ENCODE measurements around the gene CCDC87.
A peak's percentile ranks its signal among the peaks of the same experiment; 100 is the strongest.
"Not testable (repeated sequence)": the region's sequence is repeated elsewhere in the genome, so short reads cannot be mapped to it uniquely, and the experiment has no call there.

The CCDC87 gene

GRCh38 chr11:66600631-66601233 lies 7.9 kb upstream of the CCDC87 start:
- H3K9me3 ChIP-seq (ENCODE audit: control insufficient read depth, insufficient read depth, low read length), result no peaks in the 10 kb centered on the region; the same call in 1 of the 2 replicates
- no peak overlapping the region for H3K9ac ChIP-seq (ENCODE audit: low read depth, low read length)
- H3K36me3 ChIP-seq (ENCODE audit: insufficient read depth, low read length), result peaks cover 3% of the 10 kb centered on the region
- no peaks in the 10 kb centered on the region for H3K4me1 ChIP-seq (ENCODE audit: insufficient read depth, low read length)

GRCh38 chr11:66600219-66600618 lies 7.4 kb upstream of the CCDC87 start:
- Histone ChIP-seq H3K4me1 (ENCODE audit: insufficient read depth, low read length) (no peaks in the 10 kb centered on the region), H3K36me3 (ENCODE audit: insufficient read depth, low read length) (peaks cover 3% of the 10 kb centered on the region)

GRCh38 chr11:66598993-66599392 lies 6.1 kb upstream of the CCDC87 start:
- H3K4me1 ChIP-seq (ENCODE audit: insufficient read depth, low read length), result no peaks in the 10 kb centered on the region
- H3K36me3 ChIP-seq (ENCODE audit: insufficient read depth, low read length), result peaks cover 3% of the 10 kb centered on the region; the same call in 1 of the 2 replicates
- H3K9me3 ChIP-seq (ENCODE audit: control insufficient read depth, insufficient read depth, low read length), result no peaks in the 10 kb centered on the region; the same call in 1 of the 2 replicates
- no peak overlapping the region for H3K9ac ChIP-seq (ENCODE audit: low read depth, low read length)

More at GRCh38 chr11:66600219-66600618, 7.4 kb upstream of the CCDC87 start:
- Histone ChIP-seq H3K9me3 (ENCODE audit: control insufficient read depth, insufficient read depth, low read length) (no peaks in the 10 kb centered on the region; the same call in 1 of the 2 replicates), H3K9ac (ENCODE audit: low read depth, low read length) (no peak overlapping the region)

- no peak overlapping the region for H3K9ac ChIP-seq (ENCODE audit: low read depth, low read length)
- H3K4me1 ChIP-seq (ENCODE audit: insufficient read depth, low read length), result no peaks in the 10 kb centered on the region
Measured at GRCh38 chr11:66595245-66595904, 2.5 kb upstream of the CCDC87 start.

GRCh38 chr11:66593650-66594049 lies 787 bp upstream of the CCDC87 start:
- peak overlapping the region; percentile 71 for H3K9ac ChIP-seq (ENCODE audit: low read depth, low read length)
- no peaks in the 10 kb centered on the region; the same call in 1 of the 2 replicates for H3K9me3 ChIP-seq (ENCODE audit: control insufficient read depth, insufficient read depth, low read length)
- no peaks in the 10 kb centered on the region for H3K36me3 ChIP-seq (ENCODE audit: insufficient read depth, low read length)
- no peaks in the 10 kb centered on the region for H3K4me1 ChIP-seq (ENCODE audit: insufficient read depth, low read length)

More at GRCh38 chr11:66595245-66595904, 2.5 kb upstream of the CCDC87 start:
- Histone ChIP-seq H3K36me3 (ENCODE audit: insufficient read depth, low read length) (no peaks in the 10 kb centered on the region; the same call in 1 of the 2 replicates), H3K9me3 (ENCODE audit: control insufficient read depth, insufficient read depth, low read length) (no peaks in the 10 kb centered on the region)

- no peaks in the 10 kb centered on the region for H3K4me1 ChIP-seq (ENCODE audit: insufficient read depth, low read length)
- H3K36me3 ChIP-seq (ENCODE audit: insufficient read depth, low read length), result no peaks in the 10 kb centered on the region
- H3K9me3 ChIP-seq (ENCODE audit: control insufficient read depth, insufficient read depth, low read length), result no peaks in the 10 kb centered on the region; the same call in 1 of the 2 replicates
- H3K9ac ChIP-seq (ENCODE audit: low read depth, low read length), result peak overlapping the region; percentile 71
Measured at GRCh38 chr11:66593303-66593635, 406 bp upstream of the CCDC87 start.

GRCh38 chr11:66591175-66591574 lies 1.7 kb downstream of the CCDC87 start:
- Histone ChIP-seq H3K9me3 (ENCODE audit: control insufficient read depth, insufficient read depth, low read length) (no peaks in the 10 kb centered on the region; the same call in 1 of the 2 replicates), H3K4me1 (ENCODE audit: insufficient read depth, low read length) (no peaks in the 10 kb centered on the region), H3K36me3 (ENCODE audit: insufficient read depth, low read length) (no peaks in the 10 kb centered on the region), H3K9ac (ENCODE audit: low read depth, low read length) (no peak overlapping the region)

GRCh38 chr11:66589996-66590675 lies 2.7 kb downstream of the CCDC87 start:
- Histone ChIP-seq H3K9me3 (ENCODE audit: control insufficient read depth, insufficient read depth, low read length) (no peaks in the 10 kb centered on the region; the same call in 1 of the 2 replicates), H3K4me1 (ENCODE audit: insufficient read depth, low read length) (no peaks in the 10 kb centered on the region), H3K36me3 (ENCODE audit: insufficient read depth, low read length) (no peaks in the 10 kb centered on the region), H3K9ac (ENCODE audit: low read depth, low read length) (no peak overlapping the region)

- H3K36me3 ChIP-seq (ENCODE audit: insufficient read depth, low read length); H3K4me1 ChIP-seq (ENCODE audit: insufficient read depth, low read length); H3K9me3 ChIP-seq (ENCODE audit: control insufficient read depth, insufficient read depth, low read length); H3K9ac ChIP-seq (ENCODE audit: low read depth, low read length): not testable (repeated sequence)
Measured at GRCh38 chr11:66589315-66589714, 3.5 kb downstream of the CCDC87 start.

GRCh38 chr11:66586136-66586535 lies 6.7 kb downstream of the CCDC87 start:
- Histone ChIP-seq H3K9ac (ENCODE audit: low read depth, low read length) (no peak overlapping the region), H3K36me3 (ENCODE audit: insufficient read depth, low read length) (no peaks in the 10 kb centered on the region), H3K9me3 (ENCODE audit: control insufficient read depth, insufficient read depth, low read length) (peaks cover 2% of the 10 kb centered on the region; the same call in 1 of the 2 replicates)

GRCh38 chr11:66585447-66585846 lies 7.4 kb downstream of the CCDC87 start:
- not testable (repeated sequence) for H3K9me3 ChIP-seq (ENCODE audit: control insufficient read depth, insufficient read depth, low read length); H3K4me1 ChIP-seq (ENCODE audit: insufficient read depth, low read length); H3K36me3 ChIP-seq (ENCODE audit: insufficient read depth, low read length); H3K9ac ChIP-seq (ENCODE audit: low read depth, low read length)

More at GRCh38 chr11:66586136-66586535, 6.7 kb downstream of the CCDC87 start:
- no peaks in the 10 kb centered on the region for H3K4me1 ChIP-seq (ENCODE audit: insufficient read depth, low read length)

- H3K9ac ChIP-seq (ENCODE audit: low read depth, low read length); H3K9me3 ChIP-seq (ENCODE audit: control insufficient read depth, insufficient read depth, low read length); H3K36me3 ChIP-seq (ENCODE audit: insufficient read depth, low read length); H3K4me1 ChIP-seq (ENCODE audit: insufficient read depth, low read length): not testable (repeated sequence)
Measured at GRCh38 chr11:66582565-66583147, 10.2 kb downstream of the CCDC87 start.

- Histone ChIP-seq H3K36me3 (ENCODE audit: insufficient read depth, low read length) (no peaks in the 10 kb centered on the region), H3K4me1 (ENCODE audit: insufficient read depth, low read length) (no peaks in the 10 kb centered on the region)
Measured at GRCh38 chr11:66581261-66581660, 11.6 kb downstream of the CCDC87 start.

GRCh38 chr11:66580803-66581202 lies 12.1 kb downstream of the CCDC87 start:
- H3K36me3 ChIP-seq (ENCODE audit: insufficient read depth, low read length), result no peaks in the 10 kb centered on the region
- H3K9me3 ChIP-seq (ENCODE audit: control insufficient read depth, insufficient read depth, low read length), result 0 out of 2 replicates have a peak, but pooled peaks cover 2% of the 10 kb centered on the region
- H3K4me1 ChIP-seq (ENCODE audit: insufficient read depth, low read length), result no peaks in the 10 kb centered on the region
- H3K9ac ChIP-seq (ENCODE audit: low read depth, low read length), result no peak overlapping the region

More at GRCh38 chr11:66581261-66581660, 11.6 kb downstream of the CCDC87 start:
- H3K9me3 ChIP-seq (ENCODE audit: control insufficient read depth, insufficient read depth, low read length), result 0 out of 2 replicates have a peak, but pooled peaks cover 2% of the 10 kb centered on the region
- no peak overlapping the region for H3K9ac ChIP-seq (ENCODE audit: low read depth, low read length)
